HG02840 (cell line): ENCODE data around the gene DGKD.
"Not testable (repeated sequence)": the region's sequence is repeated elsewhere in the genome, so short reads cannot be mapped to it uniquely, and the experiment has no call there.

ENCODE experiments used
- ATAC-seq: cut with Tn5 transposase; IDR thresholded peaks from one replicate; pipeline ENCODE4 v1.9.1; 2021; ENCODE audit warnings: mild to moderate bottlenecking, moderate library complexity, moderate number of reproducible peaks; ENCODE audit not compliant: unreplicated experiment, low FRiP score

The DGKD gene

GRCh38 chr2:233358335-233358734 is 4.0 kb downstream of the DGKD start:
- ATAC-seq: no peak

GRCh38 chr2:233358947-233359346 is 4.7 kb downstream of the DGKD start:
- ATAC-seq: no peak

- no peak for ATAC-seq
These were observed 5.5 kb downstream of the DGKD start for GRCh38 chr2:233359823-233360222.

- no peak for ATAC-seq
These were observed 6.5 kb downstream of the DGKD start for GRCh38 chr2:233360771-233361176.

- ATAC-seq: no peak
These were observed 7.0 kb downstream of the DGKD start for GRCh38 chr2:233361297-233361696.

- ATAC-seq: no peak
These were observed 8.4 kb downstream of the DGKD start for GRCh38 chr2:233362742-233363141.

GRCh38 chr2:233363744-233364235 is 9.5 kb downstream of the DGKD start:
- no peak for ATAC-seq

- no peak for ATAC-seq
These were observed 11.7 kb downstream of the DGKD start for GRCh38 chr2:233365861-233366520.

GRCh38 chr2:233367586-233367985 is 13.3 kb downstream of the DGKD start:
- ATAC-seq: no peak

GRCh38 chr2:233368756-233369155 is 14.5 kb downstream of the DGKD start:
- no peak for ATAC-seq

GRCh38 chr2:233369462-233369861 is 15.2 kb downstream of the DGKD start:
- no peak for ATAC-seq

- ATAC-seq: no peak
These were observed 15.8 kb downstream of the DGKD start for GRCh38 chr2:233369897-233370685.

GRCh38 chr2:233371641-233372040 is 17.3 kb downstream of the DGKD start:
- no peak for ATAC-seq

GRCh38 chr2:233372855-233373254 is 18.6 kb downstream of the DGKD start:
- no peak for ATAC-seq

GRCh38 chr2:233373316-233373715 is 19.0 kb downstream of the DGKD start:
- no peak for ATAC-seq

- not testable (repeated sequence) for ATAC-seq
These were observed 20.5 kb downstream of the DGKD start for GRCh38 chr2:233374776-233375175.

- no peak for ATAC-seq
These were observed 21.4 kb downstream of the DGKD start for GRCh38 chr2:233375490-233376314.

- ATAC-seq: no peak
These were observed 24.7 kb downstream of the DGKD start for GRCh38 chr2:233379034-233379433.

- ATAC-seq: no peak
These were observed 25.1 kb downstream of the DGKD start for GRCh38 chr2:233379441-233379840.

GRCh38 chr2:233380132-233380895 is 26.0 kb downstream of the DGKD start:
- no peak for ATAC-seq
